Adipose tissue (tissue), 3 donors: ENCODE measurements around the gene BCS1L. TPM values are rescaled to one million over a fixed set of nuclear protein-coding genes. Genes with fewer than 3 reads are reported as not detected.

Experiments
- H3K27ac ChIP-seq: one replicate; pipeline ENCODE4 v1.5.1; 2013; ENCODE audit warnings: low read depth, low read length
- WGBS, 3 donors: extraction: QIAGEN DNeasy Blood & Tissue Kit; methylation state at CpG; one replicate each; pipeline ENCODE4 v1.1.7; 2013; 5-methylcytosine and 5-hydroxymethylcytosine counted together
- polyA plus RNA-seq, 3 donors: library from polyadenylated mRNA; stranded (reverse); fragments of 200-250 nt; gene quantifications; one replicate each; pipeline ENCODE4 v1.2.3, GENCODE V29; 2013
- donor health status: healthy with polysubstance abuse.
- donor health status: Bipolar disorder and iron deficiency.
- donor health status: healthy.

Gene BCS1L, protein sequence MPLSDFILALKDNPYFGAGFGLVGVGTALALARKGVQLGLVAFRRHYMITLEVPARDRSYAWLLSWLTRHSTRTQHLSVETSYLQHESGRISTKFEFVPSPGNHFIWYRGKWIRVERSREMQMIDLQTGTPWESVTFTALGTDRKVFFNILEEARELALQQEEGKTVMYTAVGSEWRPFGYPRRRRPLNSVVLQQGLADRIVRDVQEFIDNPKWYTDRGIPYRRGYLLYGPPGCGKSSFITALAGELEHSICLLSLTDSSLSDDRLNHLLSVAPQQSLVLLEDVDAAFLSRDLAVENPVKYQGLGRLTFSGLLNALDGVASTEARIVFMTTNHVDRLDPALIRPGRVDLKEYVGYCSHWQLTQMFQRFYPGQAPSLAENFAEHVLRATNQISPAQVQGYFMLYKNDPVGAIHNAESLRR
- polyA plus RNA-seq = 10 to 100 TPM; 20.1 to 39.2 (median 30.0) TPM

DNA sequence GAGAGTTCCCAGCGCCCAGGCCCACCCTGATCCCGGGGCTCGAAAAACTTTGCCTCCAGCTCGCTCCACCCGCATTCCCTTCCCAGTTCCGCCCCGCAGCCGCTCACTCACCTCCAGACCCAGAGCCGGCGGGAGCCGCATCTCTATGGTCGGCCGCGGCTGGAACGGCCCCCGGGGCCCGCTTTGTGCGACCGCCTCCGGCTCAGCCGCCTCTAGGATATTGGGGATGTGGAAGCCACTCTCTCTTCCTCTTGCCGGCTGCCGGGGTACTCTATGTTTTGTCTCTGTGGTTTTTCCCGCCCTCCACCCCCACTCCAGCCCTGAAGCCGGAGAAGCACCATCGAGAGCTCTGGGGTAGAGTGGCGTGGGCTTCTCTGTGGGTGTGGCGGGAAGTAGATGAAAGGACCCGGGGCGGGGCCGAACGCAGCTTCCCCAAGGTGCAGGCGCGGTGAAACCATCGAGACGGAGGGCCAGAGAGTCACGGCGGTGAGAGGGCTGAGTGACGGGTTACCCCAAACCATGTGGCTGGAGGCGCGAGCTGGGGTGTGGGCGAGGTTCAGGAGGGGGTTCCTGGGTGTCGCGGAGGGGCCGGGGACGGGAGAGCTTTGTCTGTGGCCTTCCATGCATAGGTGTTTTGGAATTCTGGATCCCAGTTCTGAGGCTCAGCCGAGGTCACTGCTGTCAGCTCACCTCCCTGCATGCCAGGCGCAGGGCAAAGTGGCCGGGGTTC lies at the start of gene BCS1L, which contains the start of gene ZNF142:
Gene BCS1L, plus strand, starts transcription at position 426 of the 730 bp plus-strand sequence. CDS start 1,305 bp downstream, outside the sequence.
Gene ZNF142, minus strand, starts transcription at position 366 of the 730 bp plus-strand sequence. CDS start 3,194 bp downstream, outside the sequence.
- H3K27ac ChIP-seq = no peak within 1 kb of the TSS
- 0 to 1% (median 1%) methylated on average over 49 of the region's 49 CpGs for WGBS, 3 donors

DNA sequence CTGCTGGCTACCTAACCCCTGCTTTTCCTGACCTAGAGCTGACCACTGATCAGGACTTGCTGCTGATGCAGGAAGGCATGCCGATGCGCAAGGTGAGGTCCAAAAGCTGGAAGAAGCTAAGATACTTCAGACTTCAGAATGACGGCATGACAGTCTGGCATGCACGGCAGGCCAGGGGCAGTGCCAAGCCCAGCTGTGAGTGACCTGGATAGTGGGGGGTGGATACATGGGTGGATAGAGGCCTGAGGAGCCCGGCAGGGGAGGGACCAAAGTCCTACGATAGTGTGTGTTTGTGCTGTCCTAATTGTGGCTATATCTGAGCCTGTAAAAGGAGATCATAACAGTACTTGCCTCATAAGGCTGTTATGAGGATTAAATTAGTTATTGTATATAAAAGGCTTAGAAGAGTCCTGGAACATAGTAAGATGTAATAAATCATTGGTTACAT lies 43.6 kb upstream of the BCS1L start:
- WGBS, 3 donors = 74 to 88% (median 83%) methylated on average over 6 of the region's 6 CpGs
- no peak overlapping the region for H3K27ac ChIP-seq

GRCh38 chr2:218618102-218618860 lies 41.2 kb upstream of the BCS1L start:
- 90 to 92% (median 91%) methylated on average over 9 of the region's 9 CpGs for WGBS, 3 donors
- H3K27ac ChIP-seq = no peak overlapping the region

GRCh38 chr2:218621007-218621406 lies 38.5 kb upstream of the BCS1L start:
- whole genome bisulfite sequencing, 3 donors = 78 to 82% (median 80%) methylated on average over 7 of the region's 7 CpGs
- H3K27ac ChIP-seq = no peak overlapping the region

DNA sequence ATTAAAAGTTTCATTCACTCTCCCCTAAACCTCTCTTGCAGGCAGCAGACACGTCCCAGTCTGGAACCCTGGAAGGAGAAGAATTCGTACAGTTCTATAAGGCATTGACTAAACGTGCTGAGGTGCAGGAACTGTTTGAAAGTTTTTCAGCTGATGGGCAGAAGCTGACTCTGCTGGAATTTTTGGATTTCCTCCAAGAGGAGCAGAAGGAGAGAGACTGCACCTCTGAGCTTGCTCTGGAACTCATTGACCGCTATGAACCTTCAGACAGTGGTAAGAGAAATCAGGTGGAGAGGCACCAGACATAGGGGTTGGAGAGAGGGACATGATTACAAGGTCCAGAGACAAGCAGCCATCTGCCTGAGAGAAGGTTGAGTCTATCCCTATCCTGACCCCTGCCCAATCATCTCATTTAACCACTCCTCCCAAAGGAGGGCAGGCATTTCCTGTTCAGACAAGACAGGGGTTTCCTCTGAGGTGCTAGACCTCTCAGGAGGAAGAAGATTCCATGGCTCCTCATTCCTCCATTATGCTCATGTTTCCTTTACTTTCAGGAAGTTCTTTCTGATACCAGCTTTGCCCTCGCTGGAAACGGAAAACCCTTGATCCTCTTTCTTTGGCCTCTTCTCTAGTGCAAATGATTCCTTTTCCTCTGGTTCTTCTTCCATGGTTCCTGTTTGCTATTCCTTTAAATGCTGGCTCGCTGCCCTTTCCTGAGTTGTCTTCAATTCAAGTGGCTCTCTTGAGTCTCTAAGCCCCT lies 36.7 kb upstream of the BCS1L start:
- H3K27ac ChIP-seq = no peak overlapping the region
- WGBS, 3 donors = 49 to 57% (median 55%) methylated on average over 7 of the region's 7 CpGs

- 33 to 72% (median 42%) methylated on average over 3 of the region's 3 CpGs for WGBS, 3 donors
- no peak overlapping the region for H3K27ac ChIP-seq
These were observed 36.1 kb upstream of the BCS1L start for GRCh38 chr2:218623366-218623705.

GRCh38 chr2:218626369-218626768 lies 33.1 kb upstream of the BCS1L start:
- WGBS, 3 donors = 87 to 91% (median 88%) methylated on average over 4 of the region's 4 CpGs
- no peak overlapping the region for H3K27ac ChIP-seq

DNA sequence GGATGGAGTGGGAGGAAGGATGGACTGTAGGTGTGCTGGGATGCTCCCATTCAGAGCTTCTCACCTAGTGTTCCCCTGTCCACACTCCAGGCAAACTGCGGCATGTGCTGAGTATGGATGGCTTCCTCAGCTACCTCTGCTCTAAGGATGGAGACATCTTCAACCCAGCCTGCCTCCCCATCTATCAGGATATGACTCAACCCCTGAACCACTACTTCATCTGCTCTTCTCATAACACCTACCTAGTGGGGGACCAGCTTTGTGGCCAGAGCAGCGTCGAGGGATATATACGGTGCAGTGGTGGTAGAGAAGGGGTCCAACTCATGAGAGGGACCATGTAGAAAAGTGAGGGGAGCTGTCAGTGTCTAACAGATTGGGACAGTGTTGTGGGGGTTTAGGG lies 31.5 kb upstream of the BCS1L start:
- H3K27ac ChIP-seq = no peak overlapping the region
- 93 to 98% (median 97%) methylated on average over 4 of the region's 4 CpGs for whole genome bisulfite sequencing, 3 donors

DNA sequence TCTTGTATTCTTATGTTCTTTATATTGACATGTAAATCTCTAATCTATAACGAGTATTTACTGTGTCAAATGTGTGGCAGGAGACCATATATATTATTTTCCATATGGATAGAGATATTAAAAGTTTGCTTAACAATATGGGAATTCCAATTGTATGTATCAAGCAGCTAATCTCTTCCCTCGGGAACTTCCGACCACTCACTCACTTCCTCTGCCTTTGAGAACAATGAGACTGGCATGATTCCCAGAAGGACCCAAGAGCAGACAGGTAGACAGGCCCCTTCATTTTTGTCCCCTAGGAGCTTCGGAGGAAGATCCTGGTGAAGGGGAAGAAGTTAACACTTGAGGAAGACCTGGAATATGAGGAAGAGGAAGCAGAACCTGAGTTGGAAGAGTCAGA lies 27.6 kb upstream of the BCS1L start:
- 50 to 69% (median 59%) methylated on average over 4 of the region's 4 CpGs for WGBS, 3 donors
- H3K27ac ChIP-seq = no peak overlapping the region

DNA sequence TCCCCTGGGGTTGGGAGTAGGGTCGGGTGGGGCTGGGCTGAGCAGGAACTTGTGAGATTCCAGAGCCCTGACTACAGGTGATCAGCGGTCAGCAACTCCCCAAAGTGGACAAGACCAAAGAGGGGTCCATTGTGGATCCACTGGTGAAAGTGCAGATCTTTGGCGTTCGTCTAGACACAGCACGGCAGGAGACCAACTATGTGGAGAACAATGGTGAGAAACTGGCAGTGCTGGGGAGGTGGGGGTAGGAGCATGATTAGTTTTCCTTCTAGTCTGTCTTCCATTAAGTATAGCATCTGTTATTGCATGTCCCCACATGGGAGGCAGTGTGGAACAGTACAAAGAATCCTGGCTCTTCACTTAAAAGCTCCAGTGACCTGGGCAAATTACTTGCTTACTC lies 23.8 kb upstream of the BCS1L start:
- H3K27ac ChIP-seq = no peak overlapping the region
- WGBS, 3 donors = 93 to 96% (median 95%) methylated on average over 5 of the region's 5 CpGs

DNA sequence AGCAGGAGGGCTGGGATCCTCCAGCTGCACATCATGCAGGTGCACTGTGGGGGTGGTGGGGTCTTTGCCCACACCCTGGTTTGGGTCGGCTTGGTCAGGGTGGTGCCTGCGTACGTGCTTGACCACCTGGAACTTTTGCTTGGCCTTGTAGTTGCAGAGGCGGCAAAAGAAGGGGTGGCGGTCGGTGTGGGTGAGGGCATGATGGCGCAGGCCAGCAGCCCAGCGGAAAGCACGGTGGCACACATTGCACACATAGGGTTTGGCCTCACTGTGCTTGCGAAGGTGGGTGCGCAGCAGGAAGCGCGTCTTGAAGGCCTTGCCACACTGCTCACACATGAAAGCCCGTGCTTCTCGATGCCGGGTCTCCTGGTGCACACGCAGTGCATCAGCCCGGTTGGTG lies 21.1 kb upstream of the BCS1L start:
- H3K27ac ChIP-seq = no peak overlapping the region
- WGBS, 3 donors = 96 to 99% (median 97%) methylated on average over 18 of the region's 18 CpGs

- no peak overlapping the region for H3K27ac ChIP-seq
- WGBS, 3 donors = 92 to 95% (median 95%) methylated on average over 18 of the region's 18 CpGs
These were observed 17.3 kb upstream of the BCS1L start for GRCh38 chr2:218642121-218642656.

DNA sequence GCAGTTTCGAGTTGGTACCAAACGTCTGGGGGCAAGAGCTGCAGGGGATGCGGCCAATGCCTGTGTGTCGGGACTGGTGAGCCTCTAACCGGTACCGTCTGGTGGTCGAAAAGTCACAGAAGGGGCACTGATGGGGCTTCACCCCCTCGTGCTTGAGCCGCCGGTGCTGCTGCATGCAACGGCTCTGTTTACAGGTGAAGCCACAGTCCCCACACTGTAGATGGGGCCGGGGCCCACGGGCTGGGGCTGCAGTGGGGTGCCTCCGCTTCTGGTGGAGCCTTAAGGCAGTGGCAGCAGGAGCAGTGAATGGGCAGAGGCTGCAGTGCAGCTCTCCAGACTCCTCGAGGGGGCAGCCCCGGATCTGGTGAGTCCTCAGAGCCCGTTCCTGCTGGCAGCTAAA lies 16.7 kb upstream of the BCS1L start:
- no peak overlapping the region for H3K27ac ChIP-seq
- WGBS, 3 donors = 85 to 93% (median 91%) methylated on average over 17 of the region's 17 CpGs

DNA sequence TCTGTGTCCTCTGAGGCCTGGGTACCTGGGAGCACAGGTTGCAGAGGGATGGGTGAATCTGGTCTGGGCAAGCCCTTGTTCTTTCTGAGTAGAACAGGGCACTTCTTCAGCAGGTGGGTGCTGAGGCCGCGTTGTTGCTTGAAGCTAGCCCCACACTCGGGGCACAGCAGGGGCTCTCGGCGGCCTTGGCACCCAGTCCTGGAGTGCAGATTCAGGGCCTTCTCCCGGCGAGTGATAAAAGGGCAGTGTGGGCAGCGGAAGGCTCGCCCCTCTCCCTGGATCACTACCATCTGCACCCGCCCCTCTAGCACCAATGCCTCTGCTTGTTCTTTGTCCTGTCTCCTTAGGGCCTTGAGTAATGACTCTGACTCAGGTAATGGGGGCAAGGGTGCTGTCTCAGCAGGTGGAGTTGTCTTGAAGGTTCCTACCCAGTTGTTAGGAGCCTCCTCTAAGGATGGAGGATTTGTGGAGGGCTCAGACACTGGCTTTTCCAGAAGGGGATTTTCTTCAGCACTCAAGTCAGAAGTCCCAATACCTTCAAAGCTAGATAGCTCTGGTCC lies 15.7 kb upstream of the BCS1L start:
- H3K27ac ChIP-seq = no peak overlapping the region
- 90 to 96% (median 91%) methylated on average over 10 of the region's 10 CpGs for WGBS, 3 donors

DNA sequence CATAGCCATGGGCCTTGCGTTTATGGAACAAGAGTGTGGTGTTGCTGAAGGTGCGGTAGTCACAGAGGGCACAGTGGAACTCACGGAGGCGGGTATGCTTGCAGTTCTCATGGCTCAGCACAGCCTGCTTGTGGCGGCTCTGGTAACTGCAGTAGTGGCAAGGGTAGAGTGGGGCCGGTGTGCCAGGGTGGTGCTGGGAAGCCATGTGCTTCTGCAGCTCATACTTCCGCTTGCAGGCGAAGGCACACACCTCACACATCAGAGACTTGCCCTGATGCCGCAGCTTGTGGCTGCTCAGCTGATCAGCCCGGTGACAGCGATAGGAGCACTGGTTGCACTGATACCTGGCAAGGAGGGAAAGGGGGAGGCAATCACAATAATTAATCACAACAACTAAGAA lies 14.8 kb upstream of the BCS1L start:
- WGBS, 3 donors = 74 to 95% (median 94%) methylated on average over 11 of the region's 11 CpGs
- no peak overlapping the region for H3K27ac ChIP-seq

DNA sequence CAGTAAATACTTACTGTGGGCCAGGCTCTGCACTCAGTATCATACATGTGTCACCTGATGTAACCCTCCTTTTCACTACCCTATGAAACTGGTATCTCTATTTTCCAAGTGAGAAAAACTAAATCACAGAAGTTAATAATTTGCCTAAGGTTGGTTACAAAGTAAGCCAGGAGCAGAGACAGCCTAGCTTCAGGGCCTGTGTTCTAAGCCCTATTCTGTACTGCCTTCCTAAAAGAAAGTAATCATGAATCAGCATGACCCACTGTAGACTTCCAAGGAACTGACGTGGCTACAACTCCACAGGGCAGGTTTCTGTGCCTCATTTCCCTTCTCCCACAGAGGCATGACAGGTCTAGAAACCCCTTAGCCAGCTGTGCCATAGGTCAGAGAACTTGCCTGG lies 14.4 kb upstream of the BCS1L start:
- WGBS, 3 donors = 72 to 86% (median 74%) methylated on average over 1 of the region's 1 CpG
- H3K27ac ChIP-seq = no peak overlapping the region

- no peak overlapping the region for H3K27ac ChIP-seq
- 70 to 76% (median 70%) methylated on average over 9 of the region's 9 CpGs for WGBS, 3 donors
These were observed 11.2 kb upstream of the BCS1L start for GRCh38 chr2:218648088-218648786.
